ENCODE results near the gene MYL5.

- no peak for TF ChIP-seq GATA2 (IDR thresholded peaks at IDR 0.05; ENCODE audit: low read depth, low read length)
- no peak for TF ChIP-seq GATA3 (IDR thresholded peaks at IDR 0.05; ENCODE audit: low read depth, low read length)
Observed at GRCh38 chr4:686413-687040, 12.2 kb downstream of the MYL5 start.
